Heart left ventricle (tissue), 13 donors: Measurements from ENCODE around the gene PTPMT1.

Experiments used
- POLR2A ChIP-seq, 2 donors: fragments of 450-650 bp; IDR thresholded peaks; one replicate each; pipeline ENCODE4 v1.6.1; 2017; ENCODE audit warnings: antibody characterized with exemption in 2 of 2, mild to moderate bottlenecking in 2 of 2, moderate library complexity in 2 of 2
- TF ChIP-seq, protein P1 (sequence below), 12 donors: fragments of 200-600 bp; sonication (generic) in 4 of 12; IDR thresholded peaks; one replicate each; pipeline versions ENCODE4 v1.5.0 to v1.8.0; 2018 to 2022; ENCODE audit warnings: antibody characterized with exemption in 12 of 12, mild to moderate bottlenecking in 5 of 12
- donor health status: ischemic (EF 13 %, LVEDD 7.1; RV severe dilation, severe dysfunction).
- donor health status: DM: no; HTN: yes; CAD: no.
- donor health status: DM: no; HTN: no; CAD: no.
- donor health status: ischemic (EF 25% LVEDD 6.9; RV normal size, moderate dysfunction).
- donor health status: ischemic (EF 25% LVEDD 5.7; RV mildly dilated, moderate dysfunction).
- donor health status: ischemic (EF 35%, LVEDD 5.7; RV mildly dilated, moderate dysfunction).
- donor health status: nonischemic (EF 11% LVEDD 7.7; RV severe dilation, severe dysfunction).
- donor health status: DM: yes; HTN: yes; CAD: no.
- donor health status: PGD.
- donor health status: ischemic (EF 29% LVEDD 5.4; RV normal size, mild dysfunction).
- donor health status: nonischemic (EF 23%, LVEDD 6.1; RV moderate dilation, normal function).

DNA sequence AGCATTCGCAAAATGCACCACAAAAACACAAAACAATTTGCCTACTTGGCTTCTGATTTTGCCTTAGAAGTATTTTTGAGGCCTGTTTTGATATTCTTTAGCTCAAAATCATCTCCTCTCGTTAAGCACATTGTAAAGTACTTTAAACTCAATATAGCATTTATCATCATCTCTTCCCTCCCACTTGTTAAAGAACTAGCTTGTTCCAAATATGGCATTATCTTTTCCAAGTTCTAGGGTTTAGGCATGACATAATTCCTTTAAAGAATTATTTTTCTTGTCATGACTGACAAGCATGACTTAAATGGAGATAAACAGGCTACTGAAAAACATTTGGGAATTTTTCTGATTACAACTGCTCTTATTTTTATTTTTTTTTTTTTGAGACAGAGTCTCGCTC is 33.7 kb upstream of the PTPMT1 start:
- TF ChIP-seq, protein P1, sequence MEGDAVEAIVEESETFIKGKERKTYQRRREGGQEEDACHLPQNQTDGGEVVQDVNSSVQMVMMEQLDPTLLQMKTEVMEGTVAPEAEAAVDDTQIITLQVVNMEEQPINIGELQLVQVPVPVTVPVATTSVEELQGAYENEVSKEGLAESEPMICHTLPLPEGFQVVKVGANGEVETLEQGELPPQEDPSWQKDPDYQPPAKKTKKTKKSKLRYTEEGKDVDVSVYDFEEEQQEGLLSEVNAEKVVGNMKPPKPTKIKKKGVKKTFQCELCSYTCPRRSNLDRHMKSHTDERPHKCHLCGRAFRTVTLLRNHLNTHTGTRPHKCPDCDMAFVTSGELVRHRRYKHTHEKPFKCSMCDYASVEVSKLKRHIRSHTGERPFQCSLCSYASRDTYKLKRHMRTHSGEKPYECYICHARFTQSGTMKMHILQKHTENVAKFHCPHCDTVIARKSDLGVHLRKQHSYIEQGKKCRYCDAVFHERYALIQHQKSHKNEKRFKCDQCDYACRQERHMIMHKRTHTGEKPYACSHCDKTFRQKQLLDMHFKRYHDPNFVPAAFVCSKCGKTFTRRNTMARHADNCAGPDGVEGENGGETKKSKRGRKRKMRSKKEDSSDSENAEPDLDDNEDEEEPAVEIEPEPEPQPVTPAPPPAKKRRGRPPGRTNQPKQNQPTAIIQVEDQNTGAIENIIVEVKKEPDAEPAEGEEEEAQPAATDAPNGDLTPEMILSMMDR (IDR thresholded peaks at IDR 0.05), result no peak
- no peak for TF ChIP-seq POLR2A (IDR thresholded peaks at IDR 0.05)
